ENCODE data around the gene TBC1D10A. TPM values are rescaled to one million over a fixed set of nuclear protein-coding genes. Genes with fewer than 3 reads are reported as not detected.

Gene TBC1D10A
- total RNA-seq, 4 donors from 2014 or later: 28.4 to 44.7 (median 35.9) TPM

DNA sequence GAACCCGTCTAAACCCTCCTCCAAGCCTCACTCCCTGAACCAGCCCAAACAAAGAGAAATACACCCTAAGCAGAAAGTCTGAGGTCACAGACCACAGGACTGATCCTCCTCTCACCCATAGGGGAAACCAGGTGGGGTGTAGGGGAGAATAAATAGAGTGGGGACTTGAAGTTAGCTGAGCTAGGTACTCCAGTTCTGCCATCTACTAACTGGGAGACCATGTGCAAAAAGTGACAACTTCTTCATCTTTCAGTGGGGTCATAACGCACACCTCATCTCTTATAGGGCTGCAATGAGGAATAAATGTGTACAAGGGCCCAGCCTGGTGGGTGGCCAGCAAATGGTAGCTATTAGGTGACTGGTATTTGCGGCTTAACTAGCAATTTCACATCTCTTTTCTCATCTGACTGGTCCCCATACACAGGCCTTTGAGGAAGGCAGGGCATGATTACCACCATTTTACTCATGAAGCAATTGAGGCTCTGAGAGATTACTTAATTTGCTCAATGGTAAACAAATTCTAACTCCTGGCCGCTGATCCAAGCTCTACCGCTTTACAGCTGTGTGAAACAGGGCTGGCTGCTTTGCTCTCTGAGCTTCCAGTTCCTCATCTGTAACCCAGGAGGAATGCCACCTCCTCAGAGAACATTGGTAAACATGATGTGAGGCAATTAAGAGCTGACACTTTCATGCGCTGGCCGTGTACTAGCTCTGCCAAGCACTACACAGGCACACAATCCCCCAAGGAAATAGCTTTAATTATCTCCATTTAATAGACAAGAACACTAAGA, 16.6 kb downstream of the TBC1D10A start:
- TF ChIP-seq POLR2A (IDR thresholded peaks at IDR 0.05): no peak
- TF ChIP-seq, protein P1, sequence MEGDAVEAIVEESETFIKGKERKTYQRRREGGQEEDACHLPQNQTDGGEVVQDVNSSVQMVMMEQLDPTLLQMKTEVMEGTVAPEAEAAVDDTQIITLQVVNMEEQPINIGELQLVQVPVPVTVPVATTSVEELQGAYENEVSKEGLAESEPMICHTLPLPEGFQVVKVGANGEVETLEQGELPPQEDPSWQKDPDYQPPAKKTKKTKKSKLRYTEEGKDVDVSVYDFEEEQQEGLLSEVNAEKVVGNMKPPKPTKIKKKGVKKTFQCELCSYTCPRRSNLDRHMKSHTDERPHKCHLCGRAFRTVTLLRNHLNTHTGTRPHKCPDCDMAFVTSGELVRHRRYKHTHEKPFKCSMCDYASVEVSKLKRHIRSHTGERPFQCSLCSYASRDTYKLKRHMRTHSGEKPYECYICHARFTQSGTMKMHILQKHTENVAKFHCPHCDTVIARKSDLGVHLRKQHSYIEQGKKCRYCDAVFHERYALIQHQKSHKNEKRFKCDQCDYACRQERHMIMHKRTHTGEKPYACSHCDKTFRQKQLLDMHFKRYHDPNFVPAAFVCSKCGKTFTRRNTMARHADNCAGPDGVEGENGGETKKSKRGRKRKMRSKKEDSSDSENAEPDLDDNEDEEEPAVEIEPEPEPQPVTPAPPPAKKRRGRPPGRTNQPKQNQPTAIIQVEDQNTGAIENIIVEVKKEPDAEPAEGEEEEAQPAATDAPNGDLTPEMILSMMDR (IDR thresholded peaks at IDR 0.05): peak in 1 of 6 experiments; percentile 13
- Histone ChIP-seq H3K27ac (peak overlapping the region; percentile 51 to 87 (median 84)), H3K9me3 (no peaks in the 10 kb centered on the region), H3K4me1 (peaks cover 82 to 98% of the 10 kb centered on the region in 2 donors), H3K27me3 (no peaks in the 10 kb centered on the region), H3K36me3 (no peaks in the 10 kb centered on the region), H3K4me3 (replicated peaks in 1 of 3) (no peak overlapping the region)
- intact Hi-C loops (cut with DNase I): no loop called here
- no peak for DNase-seq
- 51 to 71% methylated on average over 7 of the region's 7 CpGs for WGBS, 2 donors

DNA sequence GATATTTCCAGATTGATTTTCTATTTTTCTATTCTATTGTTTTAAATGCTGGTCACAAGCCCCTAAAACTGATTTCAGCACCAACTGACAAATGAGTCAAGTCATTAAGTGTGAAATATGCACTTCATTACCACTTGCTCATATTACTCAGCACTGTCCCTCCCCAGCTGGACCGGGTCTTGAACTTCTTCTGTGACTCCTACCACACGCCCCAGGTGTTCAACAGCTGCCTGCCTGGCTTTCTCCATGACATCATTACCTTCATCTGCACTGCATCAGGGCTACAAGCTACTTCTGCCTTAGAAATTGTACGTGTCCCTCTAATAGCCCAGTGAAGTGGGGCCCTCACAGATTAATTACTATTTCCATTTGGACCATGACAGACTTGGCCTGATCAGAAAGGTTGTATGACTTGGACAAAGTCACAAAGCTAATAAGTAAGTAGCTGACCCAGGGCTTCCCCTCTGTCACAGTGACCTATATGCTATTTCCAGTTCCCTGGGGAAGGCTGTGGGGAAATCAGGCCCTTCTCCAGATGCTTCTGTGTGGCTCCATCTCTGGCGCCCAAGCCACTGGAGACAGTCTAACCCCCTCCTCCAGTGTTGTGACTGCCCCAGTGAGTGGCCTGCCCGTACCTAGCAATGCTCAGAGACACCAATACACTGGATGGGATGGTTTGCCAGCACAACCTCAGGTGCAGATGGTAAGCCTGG, 18.1 kb downstream of the TBC1D10A start:
- 74 to 79% methylated on average over 5 of the region's 5 CpGs for WGBS, 2 donors
- intact Hi-C loops (cut with DNase I): no loop called here
- no peaks in the 10 kb centered on the region for H3K36me3 ChIP-seq
- no peaks in the 10 kb centered on the region for H3K9me3 ChIP-seq
- no peak overlapping the region for H3K4me3 ChIP-seq (replicated peaks in 1 of 3)
- no peaks in the 10 kb centered on the region for H3K27me3 ChIP-seq
- H3K4me1 ChIP-seq: peaks cover 92 to 98% of the 10 kb centered on the region in 2 donors
- TF ChIP-seq, protein P1 (IDR thresholded peaks at IDR 0.05): no peak
- no peak for TF ChIP-seq POLR2A (IDR thresholded peaks at IDR 0.05)
- H3K27ac ChIP-seq: peak overlapping the region; percentile 51 to 87 (median 84)
- no peak for DNase-seq

DNA sequence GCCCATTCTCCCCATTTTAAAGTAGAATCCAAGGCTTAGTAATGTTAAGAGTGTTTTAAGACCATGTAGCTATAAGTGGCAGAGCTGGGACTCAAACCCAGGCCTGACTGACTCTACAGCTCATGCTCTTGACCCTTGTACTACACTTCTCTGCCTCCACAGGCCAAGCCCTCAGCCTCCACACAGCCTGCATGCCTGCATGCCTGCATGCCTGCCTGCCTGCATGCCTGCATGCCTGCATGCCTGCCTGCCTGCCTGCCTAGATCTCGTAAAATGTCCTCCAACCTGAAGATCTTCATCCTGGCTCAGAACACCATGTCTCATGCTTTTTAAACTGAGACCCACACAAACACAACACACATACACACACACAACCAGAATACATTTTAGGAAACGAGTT, 18.6 kb downstream of the TBC1D10A start:
- Histone ChIP-seq H3K27me3 (no peaks in the 10 kb centered on the region), H3K36me3 (no peaks in the 10 kb centered on the region), H3K4me1 (peaks cover 98 to 100% of the 10 kb centered on the region in 2 donors), H3K4me3 (replicated peaks in 1 of 3) (no peak overlapping the region), H3K27ac (peak overlapping the region; percentile 51 to 87 (median 84)), H3K9me3 (no peaks in the 10 kb centered on the region)
- WGBS, 2 donors: 60 to 85% methylated on average over 2 of the region's 2 CpGs
- DNase-seq: peak in 1 of 2 donors; percentile 49
- intact Hi-C loops (cut with DNase I): no loop called here
- TF ChIP-seq, protein P1 (IDR thresholded peaks at IDR 0.05): no peak
- no peak for TF ChIP-seq POLR2A (IDR thresholded peaks at IDR 0.05)

DNA sequence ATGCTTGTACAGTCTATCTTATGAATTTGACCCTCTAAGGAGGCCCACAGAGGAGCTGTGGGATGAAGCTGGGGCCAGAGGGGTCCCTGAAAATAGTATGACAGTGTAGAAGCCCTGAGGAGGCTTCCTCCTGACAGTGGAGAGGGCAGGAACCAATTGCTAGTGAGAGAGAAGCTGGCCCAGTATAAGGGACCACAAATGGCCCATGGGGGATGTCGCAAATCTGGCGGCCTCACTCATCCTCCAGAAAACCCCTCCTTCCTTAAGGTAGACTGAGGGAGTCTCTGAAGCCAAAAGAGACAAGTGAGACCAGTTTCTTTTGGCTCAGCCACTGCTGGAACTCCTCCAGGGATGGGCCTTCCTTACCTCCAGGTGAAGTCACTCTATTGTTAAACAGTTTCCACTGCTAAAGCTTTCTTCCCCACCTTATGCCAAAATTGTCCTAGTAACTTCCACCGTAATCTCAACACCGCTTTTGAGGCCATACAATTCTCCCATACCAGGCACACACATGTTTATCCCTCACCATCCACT, 19.6 kb downstream of the TBC1D10A start:
- Histone ChIP-seq H3K4me1 (peaks cover 98 to 100% of the 10 kb centered on the region in 2 donors), H3K27me3 (no peaks in the 10 kb centered on the region), H3K27ac (peak overlapping the region; percentile 39 to 87 (median 84)), H3K4me3 (replicated peaks in 1 of 3) (no peak overlapping the region), H3K36me3 (no peaks in the 10 kb centered on the region), H3K9me3 (no peaks in the 10 kb centered on the region)
- DNase-seq: no peak
- intact Hi-C loops (cut with DNase I): no loop called here
- no peak for TF ChIP-seq POLR2A (IDR thresholded peaks at IDR 0.05)
- TF ChIP-seq, protein P1 (IDR thresholded peaks at IDR 0.05): no peak
- WGBS, 2 donors: 72 to 89% methylated on average over 4 of the region's 4 CpGs
